SK-N-SH (cell line): Measurements from ENCODE around the gene BRWD1. TPM values are rescaled to one million over a fixed set of nuclear protein-coding genes. Genes with fewer than 3 reads are reported as not detected.

Experiments
- CTCF ChIA-PET: fragments of 300-600, 350-600 bp; formaldehyde crosslinking; extraction: SDS; loops from one replicate; lab custom pipeline; 2021; lab: Yijun Ruan, JAX
- POLR2A ChIA-PET: fragments of 350-600 bp; sonication (Branson Sonifier 250); formaldehyde crosslinking; extraction: SDS; loops from one replicate; lab custom pipeline; 2020; ENCODE audit warnings: antibody characterized with exemption, inconsistent platforms; lab: Yijun Ruan, JAX
- DNase-seq: peaks from one replicate; pipeline ENCODE4 v3.0.0; 2012
- H2AFZ ChIP-seq: fragments of 200-600 bp; sonication (generic); 2 replicates; pipeline ENCODE4 v1.8.1; 2016; ENCODE audit warnings: antibody characterized with exemption, mild to moderate bottlenecking, low read depth
- H3F3A ChIP-seq: fragments of 200-600 bp; sonication (generic); replicated peaks from 2 replicates; pipeline ENCODE3; 2016; ENCODE audit warnings: antibody characterized with exemption, mild to moderate bottlenecking; ENCODE audit not compliant: insufficient read depth
- H3K27ac ChIP-seq, 2 experiments: fragments of 200-500 bp in 1 of 2; fragments of 200-600 bp in 1 of 2; sonication (Bioruptor generic) in 1 of 2; sonication (generic), shearing (Covaris generic) in 1 of 2; 2 replicates each; pipeline versions ENCODE4 v1.5.1 to v1.6.1; 2014 to 2016; ENCODE audit warnings: low read depth in 2 of 2, inconsistent platforms in 1 of 2, low read length in 1 of 2, mild to moderate bottlenecking in 1 of 2, mixed read lengths in 1 of 2
- H3K27me3 ChIP-seq: fragments of 200-600 bp; sonication (generic), shearing (Covaris generic); 2 replicates; pipeline ENCODE4 v1.6.1; 2016; ENCODE audit warnings: mixed run types; ENCODE audit not compliant: insufficient read depth
- H3K36me3 ChIP-seq, 2 experiments: fragments of 200-500 bp in 1 of 2; fragments of 200-600 bp in 1 of 2; sonication (Bioruptor generic) in 1 of 2; sonication (generic) in 1 of 2; replicated peaks in 1 of 2; 2 replicates each; pipeline versions ENCODE3 to v1.5.1; 2014 to 2016; ENCODE audit warnings: low read length in 1 of 2, mild to moderate bottlenecking in 1 of 2; ENCODE audit not compliant: insufficient read depth in 2 of 2, control insufficient read depth in 1 of 2
- H3K4me1 ChIP-seq, 2 experiments: fragments of 200-500 bp in 1 of 2; fragments of 200-600 bp in 1 of 2; sonication (Bioruptor generic) in 1 of 2; sonication (generic), shearing (Covaris generic) in 1 of 2; 2 replicates each; pipeline versions ENCODE4 v1.5.1 to v1.6.1; 2014 to 2016; ENCODE audit warnings: low read depth in 1 of 2, low read length in 1 of 2, mixed run types in 1 of 2; ENCODE audit not compliant: insufficient read depth in 2 of 2, control insufficient read depth in 1 of 2
- H3K4me2 ChIP-seq: fragments of 200-600 bp; sonication (generic), shearing (Covaris generic); 2 replicates; pipeline ENCODE4 v1.6.1; 2017; ENCODE audit warnings: mixed run types
- H3K4me3 ChIP-seq, 2 experiments: fragments of 200-500 bp in 1 of 2; fragments of 200-600 bp in 1 of 2; sonication (Bioruptor generic) in 1 of 2; sonication (generic), shearing (Covaris generic) in 1 of 2; 2 replicates each; pipeline versions ENCODE4 v1.5.1 to v1.8.1; 2014 to 2016; ENCODE audit warnings: low read depth in 2 of 2, inconsistent platforms in 1 of 2, low read length in 1 of 2, mild to moderate bottlenecking in 1 of 2, mixed read lengths in 1 of 2, moderate library complexity in 1 of 2
- H3K79me2 ChIP-seq: fragments of 200-600 bp; sonication (generic); 2 replicates; pipeline ENCODE4 v1.8.1; 2017; ENCODE audit warnings: mild to moderate bottlenecking; ENCODE audit not compliant: insufficient read depth
- H3K9ac ChIP-seq: fragments of 200-600 bp; sonication (generic); 2 replicates; pipeline ENCODE4 v1.6.1; 2017; ENCODE audit warnings: mixed run types
- H3K9me2 ChIP-seq: fragments of 200-600 bp; sonication (generic); 2 replicates; pipeline ENCODE4 v1.6.1; 2017; ENCODE audit warnings: mixed run types
- H3K9me3 ChIP-seq: fragments of 200-600 bp; sonication (generic); 2 replicates; pipeline ENCODE4 v1.6.1; 2017; ENCODE audit warnings: mixed run types, mild to moderate bottlenecking, moderate library complexity
- H4K20me1 ChIP-seq: fragments of 200-600 bp; sonication (generic); 2 replicates; pipeline ENCODE4 v1.6.1; 2017; ENCODE audit warnings: mild to moderate bottlenecking, mixed run types; ENCODE audit not compliant: insufficient read depth
- CHD2 ChIP-seq: fragments of 150-350 bp; IDR thresholded peaks from 2 replicates; pipeline ENCODE4 v1.6.1; 2018; ENCODE audit warnings: low read length; ENCODE audit not compliant: partially characterized antibody
- CTCF ChIP-seq: fragments of 200-600 bp; sonication (generic); IDR thresholded peaks from 2 replicates; pipeline ENCODE4 v1.6.1; 2017; ENCODE audit warnings: antibody characterized with exemption, mild to moderate bottlenecking, moderate library complexity
- ELF1 ChIP-seq: IDR thresholded peaks from 2 replicates; pipeline ENCODE4 v1.4.0; 2012
- FOXJ3 ChIP-seq: sonication (generic); formaldehyde crosslinking; IDR thresholded peaks from 2 replicates; pipeline ENCODE4 v1.5.1; 2020; ENCODE audit warnings: mild to moderate bottlenecking, missing genetic modification reagents
- FOXM1 ChIP-seq: IDR thresholded peaks from 2 replicates; pipeline ENCODE4 v1.4.0; 2012; ENCODE audit warnings: low read depth, mild to moderate bottlenecking
- GATA2 ChIP-seq: sonication (generic); formaldehyde crosslinking; IDR thresholded peaks from 2 replicates; pipeline ENCODE4 v1.5.0; 2020; ENCODE audit warnings: mild to moderate bottlenecking, missing genetic modification reagents
- JUND ChIP-seq: IDR thresholded peaks from 2 replicates; pipeline ENCODE4 v1.4.0; 2012
- POLR2AphosphoS5 ChIP-seq: IDR thresholded peaks from 2 replicates; pipeline ENCODE4 v1.6.1; 2012; ENCODE audit warnings: low read depth, low read length
- RCOR1 ChIP-seq: fragments of 150-350 bp; IDR thresholded peaks from 2 replicates; pipeline ENCODE4 v1.6.1; 2017; ENCODE audit warnings: antibody characterized with exemption, low read length
- RFX5 ChIP-seq: IDR thresholded peaks from 2 replicates; pipeline ENCODE4 v1.6.1; 2012; ENCODE audit warnings: mild to moderate bottlenecking, improper control_type of control experiment, low read length
- SMC3 ChIP-seq: IDR thresholded peaks from 2 replicates; pipeline ENCODE4 v1.6.1; 2012; ENCODE audit warnings: low read depth, low read length, improper control_type of control experiment
- TCF12 ChIP-seq: IDR thresholded peaks from 2 replicates; pipeline ENCODE4 v1.4.0; 2012
- TEAD4 ChIP-seq: IDR thresholded peaks from 2 replicates; pipeline ENCODE4 v1.4.0; 2012; ENCODE audit warnings: mild to moderate bottlenecking, borderline replicate concordance; ENCODE audit not compliant: insufficient read depth
- YY1 ChIP-seq: IDR thresholded peaks from 2 replicates; pipeline ENCODE4 v1.4.0; 2012; ENCODE audit warnings: low read depth, mild to moderate bottlenecking
- WGBS: methylation state at CpG from one replicate; pipeline ENCODE4 v1.1.6; 2017; ENCODE audit warnings: low lambda C conversion rate; 5-methylcytosine and 5-hydroxymethylcytosine counted together
- polyA plus RNA-seq, 3 experiments: library from polyadenylated mRNA; depleted of rRNA; stranded (reverse); fragments of >200 nt; gene quantifications; 2 replicates each; pipeline ENCODE4 v1.2.3, GENCODE V29; 2012
- TF ChIP-seq, protein P1 (sequence below): IDR thresholded peaks from 2 replicates; pipeline ENCODE4; 2012
- TF ChIP-seq, protein P2 (sequence below): IDR thresholded peaks from 2 replicates; pipeline ENCODE4 v1.4.0; 2012; ENCODE audit warnings: low read depth, borderline replicate concordance
- TF ChIP-seq, protein P3 (sequence below): IDR thresholded peaks from 2 replicates; pipeline ENCODE4 v1.6.1; 2012; ENCODE audit warnings: mild to moderate bottlenecking, low read depth, low read length, moderate library complexity

The BRWD1 gene
- polyA plus RNA-seq, 1 of the 3 experiments (the other 2 are of a cell fraction) = 7.9 TPM

DNA sequence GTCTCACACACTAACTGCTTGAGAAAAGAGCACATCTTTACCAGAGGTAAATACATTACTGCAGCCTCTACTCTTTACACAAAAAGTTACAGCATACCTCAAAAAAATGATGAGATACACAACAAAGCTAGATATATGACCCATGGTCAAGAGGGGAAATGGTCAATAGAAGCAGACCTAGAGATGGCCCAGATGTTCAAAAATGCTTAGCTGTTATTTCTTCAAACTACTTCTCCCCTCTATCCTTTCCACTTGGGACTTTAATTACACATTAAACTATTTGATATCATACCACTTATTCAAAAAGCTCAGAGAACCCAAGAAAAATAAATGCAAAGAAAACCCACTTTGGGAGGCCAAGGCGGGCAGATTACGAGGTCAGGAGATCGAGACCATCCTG is 12.8 kb downstream of the BRWD1 start:
- peaks cover 81% of the 10 kb centered on the region for H3K79me2 ChIP-seq
- WGBS = 99% methylated on average over 3 of the region's 3 CpGs
- CTCF ChIA-PET = no interaction called here

More for the DNA sequence above, 12.8 kb downstream of the BRWD1 start:
- H3F3A ChIP-seq = no peaks in the 10 kb centered on the region
- DNase-seq = no peak
- no peak overlapping the region for H3K9ac ChIP-seq
- H3K27me3 ChIP-seq = no peaks in the 10 kb centered on the region
- H3K36me3 ChIP-seq = peaks cover 38 to 65% of the 10 kb centered on the region in 2 experiments
- no peak overlapping the region for H2AFZ ChIP-seq
- no peak overlapping the region for H3K27ac ChIP-seq
- H3K9me2 ChIP-seq = no peaks in the 10 kb centered on the region
- peaks cover 7% of the 10 kb centered on the region; the same call in 1 of the 2 replicates for H4K20me1 ChIP-seq
- no peaks in the 10 kb centered on the region for H3K4me1 ChIP-seq
- POLR2A ChIA-PET = interaction anchor here (0.7 kb wide), 1 partner anchor 20 kb away, joined by 3 read pairs; no protein-coding TSS in a partner anchor
- no peak overlapping the region for H3K4me2 ChIP-seq
- H3K4me3 ChIP-seq = no peak overlapping the region
- TF ChIP-seq RFX5 (no peak), RCOR1 (no peak), POLR2AphosphoS5 (no peak), SMC3 (no peak), FOXJ3 (CRISPR knock-in tag) (no peak), FOXM1 (no peak), CHD2 (no peak), CTCF (no peak), JUND (no peak), YY1 (no peak), TCF12 (no peak), GATA2 (CRISPR knock-in tag) (no peak), ELF1 (no peak), TEAD4 (no peak)
- TF ChIP-seq, protein P1, sequence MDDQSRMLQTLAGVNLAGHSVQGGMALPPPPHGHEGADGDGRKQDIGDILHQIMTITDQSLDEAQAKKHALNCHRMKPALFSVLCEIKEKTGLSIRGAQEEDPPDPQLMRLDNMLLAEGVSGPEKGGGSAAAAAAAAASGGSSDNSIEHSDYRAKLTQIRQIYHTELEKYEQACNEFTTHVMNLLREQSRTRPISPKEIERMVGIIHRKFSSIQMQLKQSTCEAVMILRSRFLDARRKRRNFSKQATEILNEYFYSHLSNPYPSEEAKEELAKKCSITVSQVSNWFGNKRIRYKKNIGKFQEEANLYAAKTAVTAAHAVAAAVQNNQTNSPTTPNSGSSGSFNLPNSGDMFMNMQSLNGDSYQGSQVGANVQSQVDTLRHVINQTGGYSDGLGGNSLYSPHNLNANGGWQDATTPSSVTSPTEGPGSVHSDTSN = no peak
- TF ChIP-seq, protein P2, sequence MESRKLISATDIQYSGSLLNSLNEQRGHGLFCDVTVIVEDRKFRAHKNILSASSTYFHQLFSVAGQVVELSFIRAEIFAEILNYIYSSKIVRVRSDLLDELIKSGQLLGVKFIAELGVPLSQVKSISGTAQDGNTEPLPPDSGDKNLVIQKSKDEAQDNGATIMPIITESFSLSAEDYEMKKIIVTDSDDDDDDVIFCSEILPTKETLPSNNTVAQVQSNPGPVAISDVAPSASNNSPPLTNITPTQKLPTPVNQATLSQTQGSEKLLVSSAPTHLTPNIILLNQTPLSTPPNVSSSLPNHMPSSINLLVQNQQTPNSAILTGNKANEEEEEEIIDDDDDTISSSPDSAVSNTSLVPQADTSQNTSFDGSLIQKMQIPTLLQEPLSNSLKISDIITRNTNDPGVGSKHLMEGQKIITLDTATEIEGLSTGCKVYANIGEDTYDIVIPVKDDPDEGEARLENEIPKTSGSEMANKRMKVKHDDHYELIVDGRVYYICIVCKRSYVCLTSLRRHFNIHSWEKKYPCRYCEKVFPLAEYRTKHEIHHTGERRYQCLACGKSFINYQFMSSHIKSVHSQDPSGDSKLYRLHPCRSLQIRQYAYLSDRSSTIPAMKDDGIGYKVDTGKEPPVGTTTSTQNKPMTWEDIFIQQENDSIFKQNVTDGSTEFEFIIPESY = no peak
- TF ChIP-seq, protein P3, sequence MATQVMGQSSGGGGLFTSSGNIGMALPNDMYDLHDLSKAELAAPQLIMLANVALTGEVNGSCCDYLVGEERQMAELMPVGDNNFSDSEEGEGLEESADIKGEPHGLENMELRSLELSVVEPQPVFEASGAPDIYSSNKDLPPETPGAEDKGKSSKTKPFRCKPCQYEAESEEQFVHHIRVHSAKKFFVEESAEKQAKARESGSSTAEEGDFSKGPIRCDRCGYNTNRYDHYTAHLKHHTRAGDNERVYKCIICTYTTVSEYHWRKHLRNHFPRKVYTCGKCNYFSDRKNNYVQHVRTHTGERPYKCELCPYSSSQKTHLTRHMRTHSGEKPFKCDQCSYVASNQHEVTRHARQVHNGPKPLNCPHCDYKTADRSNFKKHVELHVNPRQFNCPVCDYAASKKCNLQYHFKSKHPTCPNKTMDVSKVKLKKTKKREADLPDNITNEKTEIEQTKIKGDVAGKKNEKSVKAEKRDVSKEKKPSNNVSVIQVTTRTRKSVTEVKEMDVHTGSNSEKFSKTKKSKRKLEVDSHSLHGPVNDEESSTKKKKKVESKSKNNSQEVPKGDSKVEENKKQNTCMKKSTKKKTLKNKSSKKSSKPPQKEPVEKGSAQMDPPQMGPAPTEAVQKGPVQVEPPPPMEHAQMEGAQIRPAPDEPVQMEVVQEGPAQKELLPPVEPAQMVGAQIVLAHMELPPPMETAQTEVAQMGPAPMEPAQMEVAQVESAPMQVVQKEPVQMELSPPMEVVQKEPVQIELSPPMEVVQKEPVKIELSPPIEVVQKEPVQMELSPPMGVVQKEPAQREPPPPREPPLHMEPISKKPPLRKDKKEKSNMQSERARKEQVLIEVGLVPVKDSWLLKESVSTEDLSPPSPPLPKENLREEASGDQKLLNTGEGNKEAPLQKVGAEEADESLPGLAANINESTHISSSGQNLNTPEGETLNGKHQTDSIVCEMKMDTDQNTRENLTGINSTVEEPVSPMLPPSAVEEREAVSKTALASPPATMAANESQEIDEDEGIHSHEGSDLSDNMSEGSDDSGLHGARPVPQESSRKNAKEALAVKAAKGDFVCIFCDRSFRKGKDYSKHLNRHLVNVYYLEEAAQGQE = no peak
- TF ChIP-seq, all 33 proteins: peak for 0
- H3K9me3 ChIP-seq = no peaks in the 10 kb centered on the region
